ENCODE data around the gene MYO9A. TPM values are rescaled to one million over a fixed set of nuclear protein-coding genes. Genes with fewer than 3 reads are reported as not detected.
A peak's percentile ranks its signal among the peaks of the same experiment; 100 is the strongest.

The MYO9A gene
- total RNA-seq, 2 donors from 2014 or later = 12.9 to 27.8 TPM

- Histone ChIP-seq H3K4me1 (peaks cover 10% of the 10 kb centered on the region), H3K9me3 (no peaks in the 10 kb centered on the region), H3K27ac (no peak overlapping the region), H3K36me3 (replicated peaks in 1 of 2; ENCODE audit: insufficient read depth in 1 of 2, low read depth in 2 of 2) (no peaks in the 10 kb centered on the region), H3K27me3 (no peaks in the 10 kb centered on the region), H3K4me3 (no peak overlapping the region)
- intact Hi-C loops (cut with DNase I) = no loop called here
- TF ChIP-seq CTCF (IDR thresholded peaks at IDR 0.05) (no peak), POLR2A (IDR thresholded peaks at IDR 0.05) (no peak)
- 72 to 73% methylated on average over 8 to 16 of the region's 16 CpGs for WGBS, 2 donors
- DNase-seq (no peak), ATAC-seq (no peak)
Measured at GRCh38 chr15:71777216-71777943, 340.6 kb downstream of the MYO9A start.

- peaks cover 10% of the 10 kb centered on the region for H3K4me1 ChIP-seq
- DNase-seq (no peak), ATAC-seq (no peak)
- H3K36me3 ChIP-seq (replicated peaks in 1 of 2; ENCODE audit: insufficient read depth in 1 of 2, low read depth in 2 of 2) = no peaks in the 10 kb centered on the region
- H3K27ac ChIP-seq = no peak overlapping the region
- H3K4me3 ChIP-seq = no peak overlapping the region
- intact Hi-C loops (cut with DNase I) = no loop called here
- no peaks in the 10 kb centered on the region for H3K27me3 ChIP-seq
- H3K9me3 ChIP-seq = no peaks in the 10 kb centered on the region
- TF ChIP-seq CTCF (IDR thresholded peaks at IDR 0.05) (no peak), POLR2A (IDR thresholded peaks at IDR 0.05) (no peak)
- 50 to 63% methylated on average over 3 of the region's 3 CpGs for WGBS, 2 donors
Measured at GRCh38 chr15:71776304-71776703, 341.6 kb downstream of the MYO9A start.

- TF ChIP-seq POLR2A (IDR thresholded peaks at IDR 0.05) = no peak
- no peak for TF ChIP-seq CTCF (IDR thresholded peaks at IDR 0.05)
- intact Hi-C loops (cut with DNase I) = no loop called here
- Histone ChIP-seq H3K4me1 (peaks cover 10% of the 10 kb centered on the region), H3K36me3 (replicated peaks in 1 of 2; ENCODE audit: insufficient read depth in 1 of 2, low read depth in 2 of 2) (no peaks in the 10 kb centered on the region), H3K9me3 (no peaks in the 10 kb centered on the region), H3K27ac (no peak overlapping the region), H3K4me3 (no peak overlapping the region), H3K27me3 (no peaks in the 10 kb centered on the region)
- DNase-seq = no peak
- no peak for ATAC-seq
Measured at GRCh38 chr15:71775856-71776255, 342.1 kb downstream of the MYO9A start.

- Histone ChIP-seq H3K4me1 (no peaks in the 10 kb centered on the region), H3K36me3 (replicated peaks in 1 of 2; ENCODE audit: insufficient read depth in 1 of 2, low read depth in 2 of 2) (no peaks in the 10 kb centered on the region), H3K27me3 (no peaks in the 10 kb centered on the region), H3K4me3 (no peak overlapping the region), H3K27ac (no peak overlapping the region), H3K9me3 (no peaks in the 10 kb centered on the region)
- 77 to 90% methylated on average over 1 of the region's 1 CpG for WGBS, 2 donors
- TF ChIP-seq POLR2A (IDR thresholded peaks at IDR 0.05) (no peak), CTCF (IDR thresholded peaks at IDR 0.05) (no peak)
- DNase-seq (no peak), ATAC-seq (no peak)
- intact Hi-C loops (cut with DNase I) = no loop called here
Measured at GRCh38 chr15:71773206-71773859, 344.6 kb downstream of the MYO9A start.

Small RNA genes within 50 kb of the gene (small RNA-seq; reads per million reads assigned to genes)
- 0.52 reads per million, percentile 4 among the genes with 10 or more reads in this experiment for gene RNA5SP399
- gene RNU2-65P = not detected

Other genes starting within 250 kb of the MYO9A start
- gene SENP8, start 253 bp upstream of the MYO9A start, total RNA-seq = 1 to 10 TPM; 2.1 to 5.3 TPM
- under 1 TPM in 1 of 2 donors, not detected in 1; 0.26 TPM for gene GRAMD2A, start 79.6 kb upstream of the MYO9A start, total RNA-seq
- 100 to 1,000 TPM in 1 of 2 donors, 10 to 100 TPM in 1; 96.9 to 105 TPM for gene PKM, start 113.0 kb upstream of the MYO9A start, total RNA-seq
- 10 to 100 TPM; 48.3 to 64.9 TPM for gene PARP6, start 154.4 kb upstream of the MYO9A start, total RNA-seq
- gene CELF6, start 202.0 kb upstream of the MYO9A start, total RNA-seq = 1 to 10 TPM; 4.2 to 7.9 TPM

Measured in body of pancreas (tissue), 4 donors.